B cell (primary cell): Measurements from ENCODE around the gene GPN1. TPM values are rescaled to one million over a fixed set of nuclear protein-coding genes. Genes with fewer than 3 reads are reported as not detected.

Source experiments
- ATAC-seq: fragments of 200-7000 bp; cut with Tn5 transposase; one replicate; pipeline ENCODE4 v1.10.0; 2021; ENCODE audit warnings: low read depth, mild to moderate bottlenecking, moderate number of reproducible peaks, moderate library complexity
- CTCF ChIA-PET: fragments of 350-600 bp; sonication (Branson Sonifier 250); formaldehyde crosslinking; loops from one replicate; lab custom pipeline; 2021; ENCODE audit warnings: antibody characterized with exemption, inconsistent platforms; lab: Charles Lee
- POLR2A ChIA-PET: fragments of 350-600 bp; sonication (Branson Sonifier 250); formaldehyde crosslinking; loops from one replicate; lab custom pipeline; 2021; ENCODE audit warnings: antibody characterized with exemption; lab: Charles Lee
- DNase-seq: peaks from one replicate; pipeline ENCODE4 v3.0.0; 2013
- H2AFZ ChIP-seq: 2 replicates; pipeline ENCODE4 v1.6.1; 2012; ENCODE audit warnings: mild to moderate bottlenecking, low read depth, low read length; ENCODE audit not compliant: insufficient read depth, poor library complexity, severe bottlenecking
- H3K27ac ChIP-seq, 2 donors: 1 replicate in 1 of 2; 2 replicates in 1 of 2; pipeline ENCODE4 v1.5.1; 2012 to 2013; ENCODE audit warnings: low read length in 2 of 2, mild to moderate bottlenecking in 2 of 2, moderate library complexity in 1 of 2
- H3K27me3 ChIP-seq, 4 experiments: fragments of 200-600 bp in 1 of 4; sonication (generic) in 1 of 4; replicated peaks in 1 of 4; 1 replicate in 2 of 4; 2 replicates in 2 of 4; pipeline versions ENCODE4 v1.6.1 to v1.7.0; 2013 to 2016; ENCODE audit warnings: low read length in 3 of 4, mild to moderate bottlenecking in 2 of 4, mixed read lengths in 1 of 4, moderate library complexity in 1 of 4; ENCODE audit not compliant: insufficient read depth in 4 of 4, control insufficient read depth in 3 of 4; ENCODE audit errors: control extremely low read depth in 1 of 4
- H3K36me3 ChIP-seq, 2 experiments: replicated peaks in 1 of 2; 1 replicate in 1 of 2; 2 replicates in 1 of 2; pipeline versions ENCODE4 v1.6.1 to v1.7.1; 2013; ENCODE audit warnings: low read length in 1 of 2; ENCODE audit not compliant: insufficient read depth in 2 of 2, control insufficient read depth in 1 of 2; ENCODE audit errors: control extremely low read depth in 1 of 2, extremely low read depth in 1 of 2
- H3K4me1 ChIP-seq, 2 donors: fragments of 200-600 bp in 1 of 2; sonication (generic) in 1 of 2; 1 replicate in 1 of 2; 2 replicates in 1 of 2; pipeline versions ENCODE4 v1.5.1 to v1.6.1; 2013 to 2017; ENCODE audit warnings: low read length in 2 of 2; ENCODE audit not compliant: control insufficient read depth in 2 of 2, insufficient read depth in 2 of 2
- H3K4me2 ChIP-seq: replicated peaks from 2 replicates; pipeline ENCODE3; 2012; ENCODE audit warnings: mild to moderate bottlenecking, low read depth, low read length; ENCODE audit not compliant: poor library complexity, severe bottlenecking
- H3K4me3 ChIP-seq, 5 experiments: fragments of 200-600 bp in 1 of 5; sonication (generic) in 1 of 5; 1 replicate in 3 of 5; 2 replicates in 2 of 5; pipeline versions ENCODE4 v1.5.1 to v1.7.0; 2011 to 2016; ENCODE audit warnings: low read length in 4 of 5, mild to moderate bottlenecking in 4 of 5, low read depth in 2 of 5, control low read depth in 1 of 5, moderate library complexity in 1 of 5; ENCODE audit not compliant: insufficient read depth in 1 of 5; ENCODE audit errors: control extremely low read depth in 1 of 5, extremely low read depth in 1 of 5
- H3K79me2 ChIP-seq: fragments of 200-600 bp; sonication (generic); one replicate; pipeline ENCODE4 v1.6.0; 2016; ENCODE audit warnings: low read length; ENCODE audit not compliant: control insufficient read depth, insufficient read depth
- H3K9ac ChIP-seq: fragments of 200-600 bp; sonication (generic); 2 replicates; pipeline ENCODE4 v1.6.1; 2017; ENCODE audit warnings: mild to moderate bottlenecking, low read length, moderate library complexity
- H3K9me3 ChIP-seq, 3 donors: one replicate each; pipeline versions ENCODE4 v1.6.1 to v1.7.1; 2013; ENCODE audit warnings: low read length in 2 of 3; ENCODE audit not compliant: control insufficient read depth in 2 of 3, insufficient read depth in 1 of 3; ENCODE audit errors: control extremely low read depth in 1 of 3
- H4K20me1 ChIP-seq: 2 replicates; pipeline ENCODE4 v1.6.0; 2012; ENCODE audit warnings: mild to moderate bottlenecking, low read length; ENCODE audit not compliant: insufficient read depth, control insufficient read depth, poor library complexity, severe bottlenecking
- H3K27ac Mint-ChIP-seq: one replicate; pipeline ENCODE4 v1.8.0; 2021; ENCODE audit warnings: mixed read lengths
- H3K27me3 Mint-ChIP-seq: one replicate; pipeline ENCODE4 v1.8.0; 2021; ENCODE audit warnings: mixed read lengths
- H3K4me1 Mint-ChIP-seq: one replicate; pipeline ENCODE4 v1.8.0; 2021; ENCODE audit warnings: mixed read lengths
- H3K4me3 Mint-ChIP-seq: one replicate; pipeline ENCODE4 v1.8.0; 2021; ENCODE audit warnings: mixed read lengths
- H3K9me3 Mint-ChIP-seq: one replicate; pipeline ENCODE4 v1.8.0; 2022; ENCODE audit warnings: mixed read lengths; ENCODE audit not compliant: insufficient read depth
- CTCF ChIP-seq: fragments of 200-600 bp; IDR thresholded peaks from one replicate; pipeline ENCODE4 v1.8.0; 2022; ENCODE audit warnings: antibody characterized with exemption, mild to moderate bottlenecking
- EZH2 ChIP-seq: IDR thresholded peaks from 2 replicates; pipeline ENCODE4 v1.6.1; 2012; ENCODE audit warnings: borderline replicate concordance, low read depth, mild to moderate bottlenecking, moderate library complexity, low read length; ENCODE audit not compliant: insufficient read depth, poor library complexity, severe bottlenecking
- WGBS: methylation state at CpG from one replicate; pipeline ENCODE4 v1.1.5; 2013; ENCODE audit warnings: missing lambda C conversion rate; ENCODE audit not compliant: insufficient coverage; 5-methylcytosine and 5-hydroxymethylcytosine counted together
- intact Hi-C: fragments of 100-400 bp; cut with micrococcal nuclease; formaldehyde crosslinking; loops from one replicate; pipeline ENCODE4 v1.10.0; 2022
- polyA plus RNA-seq: library from polyadenylated mRNA; depleted of rRNA; stranded (reverse); fragments of >200 nt; gene quantifications from 2 replicates; pipeline ENCODE4 v1.2.3, GENCODE V29; 2012
- total RNA-seq, 2 donors: library from RNA; stranded (reverse); fragments of 120-200 nt in 1 of 2; gene quantifications; 1 replicate in 1 of 2; 2 replicates in 1 of 2; pipeline versions ENCODE4 v1.2.3 to v1.2.4, GENCODE V29; 2013 to 2022

The GPN1 gene
- total and polyA plus RNA-seq, 2 donors (not counting 1 experiment from before 2014, with no cell fraction given): 17.5 to 26.0 TPM

GRCh38 chr2:27671235-27671634 is 42.4 kb downstream of the GPN1 start:
- no peaks in the 10 kb centered on the region for H3K27me3 ChIP-seq
- Mint-ChIP-seq H3K27me3 (no peaks in the 10 kb centered on the region), H3K4me3 (no peak overlapping the region), H3K9me3 (no peaks in the 10 kb centered on the region), H3K27ac (no peak overlapping the region), H3K4me1 (peaks cover 3% of the 10 kb centered on the region)
- CTCF ChIA-PET: interaction anchor here (0.7 kb wide), 1 partner anchor 1071 kb away, joined by 3 read pairs; no protein-coding TSS in a partner anchor
- no peaks in the 10 kb centered on the region for H4K20me1 ChIP-seq
- peaks cover 18 to 69% of the 10 kb centered on the region in 2 experiments for H3K36me3 ChIP-seq
- no peak overlapping the region for H3K27ac ChIP-seq
- no peak for ATAC-seq
- TF ChIP-seq CTCF: no peak
- TF ChIP-seq EZH2: no peak
- H2AFZ ChIP-seq: no peak overlapping the region
- no peaks in the 10 kb centered on the region for H3K79me2 ChIP-seq
- DNase-seq: no peak
- no peak overlapping the region for H3K4me3 ChIP-seq
- H3K9me3 ChIP-seq: no peaks in the 10 kb centered on the region
- H3K9ac ChIP-seq: no peak overlapping the region
- H3K4me1 ChIP-seq: no peaks in the 10 kb centered on the region
- no CpG with 5 or more reads among the region's 4 CpGs for WGBS
- no peak overlapping the region for H3K4me2 ChIP-seq
- POLR2A ChIA-PET: no interaction called here
- intact Hi-C loops: no loop called here

GRCh38 chr2:27672723-27673486 is 44.1 kb downstream of the GPN1 start:
- Histone ChIP-seq H3K36me3 (peaks cover 18 to 71% of the 10 kb centered on the region in 2 experiments), H3K27me3 (no peaks in the 10 kb centered on the region), H3K27ac (no peak overlapping the region), H4K20me1 (no peaks in the 10 kb centered on the region), H3K4me3 (no peak overlapping the region), H2AFZ (no peak overlapping the region), H3K4me1 (no peaks in the 10 kb centered on the region), H3K79me2 (no peaks in the 10 kb centered on the region), H3K4me2 (no peak overlapping the region), H3K9me3 (no peaks in the 10 kb centered on the region), H3K9ac (no peak overlapping the region)
- Mint-ChIP-seq H3K4me3 (no peak overlapping the region), H3K27me3 (no peaks in the 10 kb centered on the region), H3K9me3 (no peaks in the 10 kb centered on the region), H3K27ac (no peak overlapping the region), H3K4me1 (no peaks in the 10 kb centered on the region)
- DNase-seq (no peak), ATAC-seq (no peak)
- intact Hi-C loops: no loop called here
- WGBS: no CpG with 5 or more reads among the region's 5 CpGs
- CTCF ChIA-PET: interaction anchor here (0.9 to 2.1 kb wide), 4 partner anchors 10 to 40 kb away, joined by 3 to 23 read pairs (median 3); no protein-coding TSS in a partner anchor
- TF ChIP-seq CTCF: no peak
- TF ChIP-seq EZH2: no peak
- POLR2A ChIA-PET: interaction anchor here (0.7 kb wide), 1 partner anchor 10 kb away, joined by 4 read pairs; no protein-coding TSS in a partner anchor
